HG03460 (cell line): Measurements from ENCODE around the gene GDPD2.

Experiments
- ATAC-seq: cut with Tn5 transposase; IDR thresholded peaks from one replicate; pipeline ENCODE4 v1.9.1; 2021; ENCODE audit not compliant: unreplicated experiment

GDPD2 gene

DNA sequence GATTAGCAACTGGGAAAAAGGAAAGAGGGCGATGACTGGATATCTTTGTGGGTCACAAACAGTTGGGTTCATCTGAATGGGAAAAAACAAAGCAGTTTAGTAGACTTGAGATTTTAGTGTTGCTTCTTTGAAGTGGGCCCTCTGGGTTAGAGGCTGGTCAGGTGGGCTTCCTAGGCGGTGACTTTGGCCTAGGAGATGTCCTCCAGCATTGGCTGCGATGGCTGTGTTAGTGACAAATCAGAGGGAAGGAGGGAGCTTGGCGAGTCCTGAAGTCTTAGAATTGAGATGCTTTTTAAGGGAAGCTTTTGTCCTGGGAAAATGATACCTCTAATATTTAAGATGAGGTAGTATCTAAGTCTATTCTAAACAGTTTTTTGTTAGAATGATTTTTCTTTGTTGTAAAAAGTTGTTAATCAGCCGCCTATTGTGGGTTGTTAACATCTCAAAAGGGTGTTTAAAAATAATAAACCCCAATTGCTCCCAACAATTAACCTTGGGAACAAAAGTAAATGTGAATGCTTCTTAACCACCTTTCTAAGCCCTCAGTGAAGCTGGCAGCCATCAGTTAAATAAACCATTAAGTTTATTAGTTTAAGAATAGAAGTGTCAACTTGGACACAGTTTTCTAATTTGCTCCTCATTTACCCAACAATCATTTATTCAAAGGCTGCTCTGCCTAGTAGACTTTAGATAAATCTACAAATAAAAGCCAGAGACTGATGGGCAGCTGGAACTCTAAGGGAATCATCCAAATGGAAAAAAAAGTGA lies 53.2 kb downstream of the GDPD2 start:
- no peak for ATAC-seq

DNA sequence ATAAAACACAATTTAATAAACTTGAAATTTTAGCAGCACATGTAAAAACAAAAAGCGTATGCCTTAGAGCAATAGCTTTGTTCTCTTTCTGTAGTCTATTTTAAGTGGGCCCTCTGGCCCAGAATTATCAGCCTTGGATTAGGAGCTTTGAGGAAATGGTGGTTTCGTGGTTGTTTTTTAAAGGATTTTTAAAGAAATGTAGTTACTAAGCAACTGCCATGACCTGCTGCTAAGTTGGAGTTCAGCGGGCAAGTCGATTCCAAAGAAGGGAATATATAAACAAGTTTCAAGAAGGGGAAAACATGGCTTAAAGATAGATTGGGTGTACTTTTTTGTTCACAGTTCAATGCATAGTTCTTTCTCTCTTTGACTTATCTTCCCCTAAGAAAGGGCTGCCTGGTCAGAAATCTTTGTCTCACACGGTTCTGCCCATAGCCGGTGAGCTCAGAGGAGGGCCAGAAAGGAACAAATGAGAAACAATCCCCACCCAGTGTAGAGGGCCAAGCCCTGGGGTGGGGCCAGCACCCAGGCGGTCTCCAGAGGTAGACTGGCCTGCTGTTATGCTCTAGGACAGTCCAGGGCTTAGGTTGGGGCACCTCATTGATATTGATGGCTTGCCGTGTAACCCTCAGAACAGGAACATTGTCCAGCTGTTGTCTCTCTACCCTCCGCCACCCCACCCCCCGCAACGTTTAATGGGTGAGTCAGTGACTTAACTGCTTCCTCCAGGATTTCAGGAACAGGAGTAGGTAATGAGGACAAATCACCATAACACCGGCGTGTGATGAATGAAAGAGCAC lies 54.0 kb downstream of the GDPD2 start:
- no peak for ATAC-seq

DNA sequence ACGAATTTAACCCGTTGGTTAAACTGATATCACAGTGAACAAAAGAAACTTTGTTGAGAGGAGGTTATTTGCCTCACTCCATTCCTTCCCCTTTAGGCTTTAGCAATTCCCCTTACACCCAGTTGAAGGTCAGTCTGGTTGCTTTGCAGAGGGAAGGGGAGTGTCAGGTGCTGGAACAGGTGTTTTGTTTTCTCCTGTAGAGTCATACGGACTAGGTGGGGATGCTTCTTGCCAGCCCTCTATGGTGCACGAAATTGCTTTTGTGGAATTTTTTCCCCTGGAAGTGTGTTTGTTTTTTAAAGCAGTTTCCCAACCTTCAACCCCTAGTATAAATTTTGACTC lies 54.6 kb downstream of the GDPD2 start:
- no peak for ATAC-seq

DNA sequence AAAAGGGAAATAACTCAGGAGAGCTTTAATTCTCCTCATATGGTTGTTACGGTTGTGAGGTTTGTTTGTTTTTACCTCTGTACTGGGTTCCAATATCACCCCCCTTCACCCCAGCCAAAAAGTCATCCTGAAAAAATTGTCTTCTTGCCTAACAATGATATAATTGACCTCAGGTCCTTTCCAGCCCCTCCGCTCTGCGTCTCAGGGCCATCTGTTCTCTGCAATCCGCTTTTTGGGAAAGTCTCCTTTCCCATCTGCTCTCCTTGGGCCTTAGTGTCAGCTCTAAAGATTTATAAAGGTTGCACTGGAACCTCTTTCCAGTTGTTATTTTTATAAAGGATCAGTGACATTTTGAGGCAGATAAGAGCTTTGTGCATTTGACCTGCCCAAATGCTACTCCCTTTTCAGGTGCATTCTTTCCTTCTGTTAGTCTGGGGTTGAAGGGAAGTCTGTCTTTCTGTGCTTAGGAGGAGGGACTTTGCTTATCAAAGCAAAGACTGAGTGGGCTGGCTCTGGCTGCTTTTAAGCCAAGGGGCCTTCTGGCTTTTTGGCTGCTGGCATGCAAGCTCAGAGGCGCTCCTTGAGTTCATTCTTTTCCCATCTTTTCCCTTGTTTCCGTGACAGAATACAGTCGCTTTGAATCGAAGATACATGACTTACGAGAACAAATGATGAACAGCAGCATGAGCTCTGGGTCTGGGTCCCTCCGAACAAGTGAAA lies 55.6 kb downstream of the GDPD2 start:
- ATAC-seq = no peak

DNA sequence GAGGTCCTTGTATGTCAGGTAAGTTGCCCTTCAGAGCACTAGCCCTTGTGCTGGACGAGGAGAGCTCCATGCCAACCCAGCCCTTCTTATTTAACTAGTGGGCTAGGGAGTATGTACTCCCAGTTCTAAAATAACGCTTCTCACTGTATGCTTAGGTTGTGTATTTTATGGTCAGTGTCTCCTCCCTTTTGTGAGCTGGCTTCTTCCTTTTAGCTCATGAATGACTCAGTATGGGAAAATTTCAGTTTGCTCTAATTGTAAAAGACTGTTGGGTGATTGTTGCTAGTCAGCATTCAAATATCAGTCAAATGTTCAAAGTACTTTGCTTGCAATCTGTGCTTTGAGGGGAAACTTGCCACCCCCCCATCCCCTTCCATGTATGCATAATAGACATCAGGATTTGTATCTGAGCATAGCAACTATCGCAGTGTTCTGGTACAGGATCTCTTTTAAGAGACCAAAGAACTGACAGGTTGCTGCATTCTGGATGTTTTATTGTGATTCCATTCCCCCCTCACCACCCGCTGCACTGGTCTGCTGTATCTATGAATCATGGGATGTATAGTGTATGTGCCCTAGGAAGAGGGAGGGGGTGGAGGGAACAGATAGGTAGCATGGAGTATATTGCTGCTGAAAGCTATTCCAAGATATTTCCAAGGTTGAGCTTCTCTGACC lies 56.3 kb downstream of the GDPD2 start:
- no peak for ATAC-seq

DNA sequence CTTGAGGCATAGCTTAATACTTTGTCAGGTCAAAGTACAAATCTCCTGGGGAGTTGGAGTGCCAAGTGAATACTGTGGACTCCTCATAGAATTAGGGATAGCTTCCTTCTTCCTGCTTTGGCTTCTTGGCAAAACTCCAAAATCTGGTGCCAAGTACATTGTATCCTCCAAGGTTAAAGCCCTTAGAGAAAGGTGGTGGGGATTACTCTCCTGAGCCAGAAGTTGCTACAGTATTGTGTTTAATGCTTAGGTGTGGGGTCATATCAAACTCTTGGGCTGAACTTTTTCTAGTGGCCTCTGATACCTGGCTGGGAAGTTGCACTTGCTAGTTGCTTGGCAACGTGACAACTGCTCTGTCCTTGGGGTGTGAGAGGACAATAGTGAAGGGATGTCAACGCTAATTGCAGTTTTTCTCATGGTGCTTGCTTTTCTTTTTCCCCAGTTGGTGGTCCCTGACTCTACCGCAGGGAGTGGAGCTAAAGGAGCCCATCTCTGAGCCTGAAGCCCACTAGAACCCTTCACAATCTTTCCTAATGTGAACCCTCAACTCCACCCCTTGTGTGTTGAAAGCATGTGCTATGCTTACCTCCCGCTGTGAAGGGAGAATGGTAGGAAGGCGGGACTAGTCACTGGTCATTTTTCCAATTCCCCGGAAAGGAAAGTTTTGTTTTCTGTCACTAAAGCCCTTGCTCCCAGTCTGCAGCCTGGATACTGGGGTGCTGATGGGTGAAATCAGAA lies 57.0 kb downstream of the GDPD2 start:
- no peak for ATAC-seq

DNA sequence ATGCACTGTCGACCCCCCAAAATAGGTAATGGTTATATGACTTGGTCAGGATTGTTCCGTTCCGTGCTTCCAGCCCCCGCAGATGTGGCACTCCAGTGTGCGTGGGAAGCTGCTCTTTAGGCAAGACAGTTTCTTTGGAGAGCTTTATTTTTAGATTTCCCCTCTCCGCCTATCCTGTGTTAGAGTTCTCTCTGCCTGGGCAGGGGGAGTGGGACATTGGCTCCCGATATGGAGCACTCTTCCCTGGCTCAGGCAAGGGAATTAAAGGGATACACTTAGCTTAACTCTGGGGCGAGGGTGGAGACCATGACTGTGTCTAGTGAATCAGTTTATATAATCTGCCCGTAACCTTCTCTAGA lies 57.5 kb downstream of the GDPD2 start:
- no peak for ATAC-seq

DNA sequence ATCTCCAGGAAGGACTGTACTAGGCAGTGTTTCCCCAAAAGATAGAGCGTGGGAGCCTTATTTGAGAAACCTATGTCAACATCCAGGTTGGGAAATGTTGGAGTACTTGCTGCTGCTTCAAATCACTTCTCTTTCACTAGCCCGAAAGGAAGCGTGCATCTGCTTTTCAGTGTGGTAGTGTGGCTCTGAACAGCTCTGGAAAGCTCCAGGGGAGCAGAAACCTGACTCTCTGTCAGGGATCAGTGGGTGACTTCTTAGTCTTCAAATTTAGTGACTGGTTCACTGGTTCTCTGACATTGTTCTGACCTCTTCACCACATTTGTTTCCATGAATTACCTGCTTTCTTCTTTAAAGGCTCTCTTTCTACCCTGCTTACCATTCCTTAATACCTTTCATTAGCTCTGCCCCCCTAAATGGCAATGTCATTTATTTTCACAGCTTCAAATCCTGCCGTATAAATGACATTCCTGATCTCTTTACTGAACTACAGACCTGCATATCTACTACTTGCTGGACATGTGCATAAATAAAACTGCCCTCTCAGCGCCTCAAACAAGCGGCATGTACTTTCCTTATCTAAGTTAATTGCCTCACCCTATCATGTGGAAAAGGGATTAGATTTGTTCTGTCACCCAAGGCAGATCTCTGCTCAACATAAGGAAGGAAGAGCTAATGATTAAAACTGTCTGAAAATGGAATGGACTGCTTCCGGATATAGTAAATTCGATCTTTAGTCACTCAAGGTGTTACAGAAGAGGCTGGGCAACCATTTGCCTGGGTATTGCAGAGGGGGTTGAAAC lies 58.6 kb downstream of the GDPD2 start:
- no peak for ATAC-seq

DNA sequence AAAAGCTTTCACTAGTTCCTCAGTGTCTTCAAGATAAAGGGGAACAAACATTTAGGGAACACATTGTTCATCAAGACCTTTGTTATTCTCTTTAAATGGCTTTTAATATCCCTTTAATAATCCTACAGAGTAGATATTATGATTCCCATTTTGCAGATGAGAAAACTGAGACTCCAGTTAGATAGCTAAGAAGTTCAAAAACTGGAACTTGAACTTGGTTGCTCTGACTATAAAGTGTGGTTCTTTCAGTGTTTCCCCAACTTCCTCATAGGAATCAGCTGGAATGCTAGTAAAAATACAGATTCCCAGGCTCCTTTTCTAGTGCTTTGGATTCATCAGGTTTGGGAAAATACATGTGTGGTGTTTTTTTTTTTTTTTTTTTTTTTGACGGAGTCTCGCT lies 59.2 kb downstream of the GDPD2 start:
- no peak for ATAC-seq
